ENCODE measurements around the gene TSC22D1.

DNA sequence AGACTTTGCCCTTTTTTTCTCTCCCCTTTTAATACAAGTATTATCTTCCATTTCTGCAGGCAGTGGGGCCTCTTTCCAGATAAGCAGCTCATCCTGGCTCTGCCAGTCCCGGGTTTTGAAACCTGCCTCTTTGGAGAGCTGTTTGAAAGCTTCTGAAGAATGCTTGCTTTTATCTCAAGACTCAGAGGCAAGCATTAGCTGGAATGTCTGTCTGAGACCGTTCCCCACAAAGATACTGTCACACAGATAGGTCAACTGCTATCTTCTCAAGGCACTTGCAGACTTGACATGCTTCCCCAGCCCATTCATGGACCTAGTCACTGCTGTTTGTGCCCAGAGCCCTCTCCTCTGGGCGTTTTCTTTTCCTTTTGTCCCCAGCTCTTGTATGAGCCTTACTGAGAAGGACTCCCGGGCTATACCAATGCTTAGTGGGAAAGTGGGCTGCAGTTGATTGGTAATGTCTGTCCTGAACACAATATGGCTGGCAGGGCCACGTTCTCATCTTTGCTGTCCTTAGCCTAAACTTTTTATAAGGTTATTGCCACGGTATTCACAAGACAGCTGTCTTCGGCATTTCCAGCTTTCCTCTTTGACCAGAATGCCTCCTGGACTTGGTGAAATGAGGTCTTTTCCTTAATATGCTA is 189.1 kb downstream of the TSC22D1 start:
- TF ChIP-seq, protein P1, sequence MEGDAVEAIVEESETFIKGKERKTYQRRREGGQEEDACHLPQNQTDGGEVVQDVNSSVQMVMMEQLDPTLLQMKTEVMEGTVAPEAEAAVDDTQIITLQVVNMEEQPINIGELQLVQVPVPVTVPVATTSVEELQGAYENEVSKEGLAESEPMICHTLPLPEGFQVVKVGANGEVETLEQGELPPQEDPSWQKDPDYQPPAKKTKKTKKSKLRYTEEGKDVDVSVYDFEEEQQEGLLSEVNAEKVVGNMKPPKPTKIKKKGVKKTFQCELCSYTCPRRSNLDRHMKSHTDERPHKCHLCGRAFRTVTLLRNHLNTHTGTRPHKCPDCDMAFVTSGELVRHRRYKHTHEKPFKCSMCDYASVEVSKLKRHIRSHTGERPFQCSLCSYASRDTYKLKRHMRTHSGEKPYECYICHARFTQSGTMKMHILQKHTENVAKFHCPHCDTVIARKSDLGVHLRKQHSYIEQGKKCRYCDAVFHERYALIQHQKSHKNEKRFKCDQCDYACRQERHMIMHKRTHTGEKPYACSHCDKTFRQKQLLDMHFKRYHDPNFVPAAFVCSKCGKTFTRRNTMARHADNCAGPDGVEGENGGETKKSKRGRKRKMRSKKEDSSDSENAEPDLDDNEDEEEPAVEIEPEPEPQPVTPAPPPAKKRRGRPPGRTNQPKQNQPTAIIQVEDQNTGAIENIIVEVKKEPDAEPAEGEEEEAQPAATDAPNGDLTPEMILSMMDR (conservative IDR thresholded peaks at IDR 0.05 in 1 of 2, IDR thresholded peaks at IDR 0.05 in 1 of 2; ENCODE audit: extremely low read depth in 1 of 2, insufficient read depth in 1 of 2, low read depth in 1 of 2, low read length in 2 of 2): no peak
- no peak for TF ChIP-seq EZH2 (IDR thresholded peaks at IDR 0.05; ENCODE audit: borderline replicate concordance, low read length)
